GM18526 (cell line): Measurements from ENCODE around the gene PSD2.

Experiments
- POLR2A ChIP-seq: IDR thresholded peaks from 3 replicates; pipeline ENCODE4 v1.6.1; 2011; ENCODE audit not compliant: insufficient read length; ENCODE audit errors: extremely low read depth

PSD2 gene

GRCh38 chr5:139863361-139863760 lies 67.8 kb downstream of the PSD2 start:
- no peak for TF ChIP-seq POLR2A

GRCh38 chr5:139863855-139864558 lies 68.4 kb downstream of the PSD2 start:
- no peak for TF ChIP-seq POLR2A

GRCh38 chr5:139864716-139865483 lies 69.3 kb downstream of the PSD2 start:
- TF ChIP-seq POLR2A: no peak

DNA sequence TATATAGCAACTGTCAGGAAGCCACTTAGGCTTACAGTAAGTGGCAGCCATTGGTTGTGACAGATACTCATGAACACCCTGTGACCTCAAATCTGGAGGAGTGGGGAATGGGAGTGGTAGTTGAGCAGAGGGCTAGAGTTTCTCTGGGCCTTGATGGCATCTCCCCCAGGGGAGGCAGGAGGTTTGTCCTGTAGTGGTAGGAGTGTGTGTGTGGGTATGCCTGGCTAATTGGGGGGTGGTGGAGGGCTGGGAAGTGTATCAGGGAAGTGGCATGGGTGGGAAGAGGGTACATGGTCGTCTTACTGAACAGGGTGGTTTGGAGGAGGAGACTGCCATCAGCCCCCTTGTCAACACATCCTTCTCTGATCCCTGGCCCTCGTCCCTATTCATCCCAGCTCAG lies 71.5 kb downstream of the PSD2 start:
- no peak for TF ChIP-seq POLR2A

DNA sequence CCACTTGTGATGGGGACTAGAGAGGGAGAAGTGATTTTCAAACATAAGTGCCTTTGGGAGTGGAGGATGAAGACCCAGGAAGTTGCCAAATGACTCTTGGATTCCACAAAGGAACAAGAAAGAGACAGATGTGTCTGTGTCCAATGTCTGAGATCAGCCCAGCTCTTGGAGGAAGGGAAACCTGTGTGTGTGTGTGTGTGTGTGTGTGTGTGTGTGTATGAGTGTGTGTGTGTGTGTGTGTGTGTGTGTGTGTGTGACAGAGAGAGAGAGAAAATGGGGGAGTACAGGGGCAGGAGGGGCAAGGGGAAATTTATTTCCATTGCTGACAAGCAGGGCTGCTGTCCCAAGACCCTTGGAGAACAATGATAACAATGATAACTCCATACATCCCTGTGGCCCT lies 72.0 kb downstream of the PSD2 start:
- TF ChIP-seq POLR2A: no peak

DNA sequence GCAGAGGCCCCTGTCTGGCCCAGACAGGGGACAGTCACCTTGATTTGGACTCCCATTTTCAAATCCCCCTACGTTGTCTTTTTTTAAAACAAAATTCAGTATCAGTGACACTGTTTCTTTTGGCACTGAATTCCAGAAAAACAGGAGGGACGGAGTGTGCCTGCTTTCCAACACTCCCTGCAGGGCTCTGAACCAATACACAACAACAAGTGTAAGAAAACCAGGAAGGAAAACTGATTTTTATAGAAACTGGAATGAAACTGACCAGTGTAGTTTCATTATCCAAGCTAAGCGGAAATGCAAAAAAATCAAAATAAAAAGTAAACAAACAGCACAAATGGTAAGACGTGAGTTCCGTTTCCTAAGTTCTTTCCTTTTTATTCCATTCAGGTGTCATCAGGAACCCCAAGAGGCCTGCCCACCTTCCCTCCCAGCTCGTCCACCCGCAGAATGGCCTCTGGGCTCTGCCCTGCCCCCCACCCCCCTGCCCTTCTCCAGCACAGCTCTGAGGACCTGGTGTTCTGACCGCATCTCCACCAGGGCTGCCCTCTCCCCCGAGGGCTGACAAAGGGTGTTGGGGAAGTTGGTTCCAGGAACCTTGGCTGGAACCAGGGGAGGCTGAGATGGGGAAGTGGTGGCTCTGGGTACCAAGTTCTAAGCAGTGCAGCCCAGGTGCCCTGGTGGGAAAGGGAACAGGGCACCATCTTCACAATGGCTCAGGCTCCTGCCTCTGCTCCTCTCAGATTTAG lies 73.6 kb downstream of the PSD2 start:
- TF ChIP-seq POLR2A: no peak

GRCh38 chr5:139870677-139871076 lies 75.1 kb downstream of the PSD2 start:
- no peak for TF ChIP-seq POLR2A

- TF ChIP-seq POLR2A: no peak
These were observed 76.0 kb downstream of the PSD2 start for GRCh38 chr5:139871614-139872013.

DNA sequence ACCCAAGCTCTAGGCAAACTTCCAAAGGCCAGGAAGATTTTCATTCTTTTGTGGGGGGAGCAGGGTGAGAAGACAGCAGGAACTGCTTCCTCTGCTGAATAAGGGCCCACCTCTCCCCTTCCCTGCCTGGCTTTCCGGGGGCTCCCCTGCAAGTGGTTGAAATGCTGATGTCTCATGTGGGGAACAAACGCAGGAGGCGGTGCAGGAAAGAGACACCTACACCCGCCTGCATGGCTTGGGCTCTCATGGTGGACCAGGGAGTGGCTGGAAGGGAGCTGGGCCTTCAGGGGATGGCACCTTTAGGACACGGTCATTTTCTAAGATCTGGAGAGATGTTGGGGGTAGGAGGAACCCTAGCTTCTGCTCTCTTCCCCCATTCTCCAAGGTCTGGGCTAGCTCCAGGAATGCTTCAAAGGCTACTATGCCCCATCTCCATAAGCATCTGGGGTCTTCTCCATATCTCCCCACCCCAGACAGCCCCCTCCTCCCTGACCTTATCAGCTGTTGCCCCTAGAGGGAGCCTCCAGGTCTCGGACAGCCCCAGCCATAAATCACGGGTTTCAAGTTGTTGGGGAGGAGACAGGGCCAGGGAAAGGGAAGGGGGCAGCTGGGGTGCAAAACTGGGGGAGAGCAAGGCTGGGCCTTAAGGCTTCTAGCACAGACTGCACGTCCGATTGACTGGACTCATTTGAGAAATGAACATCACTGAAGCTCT lies 76.6 kb downstream of the PSD2 start:
- no peak for TF ChIP-seq POLR2A

DNA sequence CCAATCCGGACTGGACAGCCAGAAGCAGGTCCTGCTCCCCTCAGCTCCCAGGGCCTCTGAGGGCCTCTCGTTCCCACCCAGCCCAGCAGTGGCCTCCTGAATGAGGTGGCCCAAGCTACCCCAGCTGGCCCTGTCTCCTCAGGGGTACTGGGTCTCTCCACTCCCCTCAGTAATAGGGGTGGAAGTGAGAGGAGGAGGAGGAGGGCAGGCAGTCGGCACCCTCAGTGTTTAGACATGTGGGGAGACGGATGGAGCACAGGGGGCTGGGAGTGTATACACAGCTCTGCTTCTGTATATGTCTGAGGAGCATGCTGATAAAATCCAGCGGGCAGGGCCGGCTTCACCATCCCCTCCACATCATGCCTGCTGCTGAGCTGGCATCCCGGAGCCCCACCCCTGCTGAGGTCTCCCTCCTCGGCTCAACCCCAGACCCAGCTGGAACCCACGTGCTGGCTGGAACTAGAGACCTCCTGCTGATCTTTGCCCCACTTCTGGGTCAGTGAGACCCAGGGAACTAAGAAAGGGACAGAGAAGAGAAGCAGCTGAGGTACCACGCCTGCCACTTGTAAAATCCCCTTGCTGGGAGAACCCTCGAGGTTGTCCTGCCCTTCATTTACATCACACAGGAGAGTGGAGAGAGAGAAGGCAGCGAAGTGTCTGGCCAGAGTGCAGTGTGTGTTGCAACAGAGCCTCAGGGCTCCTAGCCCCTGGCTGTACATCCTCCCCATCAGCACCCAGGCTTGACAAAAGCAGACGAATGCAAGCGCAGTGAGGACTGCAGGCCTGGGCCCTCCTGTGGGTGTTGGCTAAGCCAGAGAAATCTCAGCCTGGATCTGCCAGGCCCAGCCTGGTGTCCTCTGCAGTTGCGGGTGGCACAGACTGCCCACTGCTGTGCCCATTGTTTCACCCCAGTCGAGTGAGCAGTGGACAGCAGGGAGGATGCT lies 77.5 kb downstream of the PSD2 start:
- no peak for TF ChIP-seq POLR2A

GRCh38 chr5:139875957-139876356 lies 80.3 kb downstream of the PSD2 start:
- TF ChIP-seq POLR2A: no peak

DNA sequence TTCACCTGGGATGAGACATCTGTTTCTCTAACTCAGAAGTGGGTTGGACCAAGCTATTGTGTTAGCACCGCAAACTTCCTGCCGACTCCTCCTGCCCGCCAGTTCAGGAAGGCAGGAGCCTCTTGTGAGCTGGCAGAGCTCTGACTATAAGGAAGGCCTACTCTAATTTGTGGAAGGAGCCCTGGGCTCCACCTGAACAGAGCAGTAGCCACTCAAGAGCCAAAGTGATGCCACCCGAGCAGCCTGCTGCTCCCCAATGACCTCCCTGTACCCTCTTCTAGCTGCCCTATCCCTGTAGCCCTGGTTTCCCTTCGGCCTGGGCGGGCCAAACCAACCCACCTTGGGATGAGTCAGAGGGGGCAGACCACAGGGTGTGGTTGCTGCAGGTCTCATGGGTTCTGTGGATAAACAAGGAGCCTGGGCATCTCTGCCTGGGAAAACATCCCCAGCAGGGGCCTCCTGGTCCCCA lies 81.6 kb downstream of the PSD2 start:
- TF ChIP-seq POLR2A: no peak

GRCh38 chr5:139878093-139878492 lies 82.5 kb downstream of the PSD2 start:
- TF ChIP-seq POLR2A: no peak
